ENCODE measurements around the gene TMEM87A. TPM values are rescaled to one million over a fixed set of nuclear protein-coding genes. Genes with fewer than 3 reads are reported as not detected.

TMEM87A gene
- total RNA-seq, 1 donor from 2014 or later: 53.6 TPM

DNA sequence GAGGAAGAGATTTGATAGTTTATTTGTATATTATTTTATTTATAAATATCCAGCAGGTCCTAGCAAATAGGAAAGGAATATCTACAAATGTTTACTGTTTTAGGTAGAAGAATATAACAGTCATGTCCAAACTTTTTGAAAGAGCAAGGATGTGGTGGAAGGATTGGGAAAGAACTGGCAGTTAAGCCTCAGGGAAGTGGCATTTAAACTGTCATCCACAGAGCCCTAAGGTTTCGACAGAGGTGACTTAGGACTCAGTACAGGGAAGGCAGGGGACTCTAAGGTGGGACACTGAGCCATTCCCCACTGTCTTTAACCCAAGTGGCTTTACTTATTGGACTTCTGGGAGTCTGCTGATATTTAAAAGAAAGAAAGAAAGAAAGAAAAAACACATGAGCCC, 11.8 kb upstream of the TMEM87A start:
- Histone ChIP-seq H3K4me3 (ENCODE audit: low read depth, low read length) (no peak overlapping the region), H3K36me3 (ENCODE audit: control insufficient read depth, insufficient read depth, low read length) (no peaks in the 10 kb centered on the region), H3K27me3 (ENCODE audit: control insufficient read depth, insufficient read depth, low read length) (no peaks in the 10 kb centered on the region)
- TF ChIP-seq, protein P1, sequence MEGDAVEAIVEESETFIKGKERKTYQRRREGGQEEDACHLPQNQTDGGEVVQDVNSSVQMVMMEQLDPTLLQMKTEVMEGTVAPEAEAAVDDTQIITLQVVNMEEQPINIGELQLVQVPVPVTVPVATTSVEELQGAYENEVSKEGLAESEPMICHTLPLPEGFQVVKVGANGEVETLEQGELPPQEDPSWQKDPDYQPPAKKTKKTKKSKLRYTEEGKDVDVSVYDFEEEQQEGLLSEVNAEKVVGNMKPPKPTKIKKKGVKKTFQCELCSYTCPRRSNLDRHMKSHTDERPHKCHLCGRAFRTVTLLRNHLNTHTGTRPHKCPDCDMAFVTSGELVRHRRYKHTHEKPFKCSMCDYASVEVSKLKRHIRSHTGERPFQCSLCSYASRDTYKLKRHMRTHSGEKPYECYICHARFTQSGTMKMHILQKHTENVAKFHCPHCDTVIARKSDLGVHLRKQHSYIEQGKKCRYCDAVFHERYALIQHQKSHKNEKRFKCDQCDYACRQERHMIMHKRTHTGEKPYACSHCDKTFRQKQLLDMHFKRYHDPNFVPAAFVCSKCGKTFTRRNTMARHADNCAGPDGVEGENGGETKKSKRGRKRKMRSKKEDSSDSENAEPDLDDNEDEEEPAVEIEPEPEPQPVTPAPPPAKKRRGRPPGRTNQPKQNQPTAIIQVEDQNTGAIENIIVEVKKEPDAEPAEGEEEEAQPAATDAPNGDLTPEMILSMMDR (IDR thresholded peaks at IDR 0.05; ENCODE audit: insufficient read depth, low read length, poor library complexity, severe bottlenecking): no peak
- DNase-seq (ENCODE audit: low read depth): no peak

DNA sequence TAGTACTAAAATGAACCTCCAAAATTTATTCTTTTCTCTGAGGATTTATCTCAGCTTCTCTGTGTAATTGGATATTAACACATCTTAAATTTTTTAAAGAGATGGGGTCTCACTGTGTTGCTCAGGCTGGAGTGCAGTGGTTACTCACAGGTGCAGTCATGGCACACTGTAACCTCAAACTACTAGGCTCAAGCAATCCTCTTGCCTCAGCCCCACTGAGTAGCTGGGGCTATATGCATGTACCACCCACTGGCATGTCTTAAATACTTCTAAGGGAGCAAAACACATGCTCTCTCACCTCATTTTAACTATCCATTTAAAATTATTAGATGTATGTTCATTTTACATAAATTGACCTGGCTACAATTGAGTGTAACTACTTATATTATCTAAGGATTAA, 11.3 kb upstream of the TMEM87A start:
- Histone ChIP-seq H3K27me3 (ENCODE audit: control insufficient read depth, insufficient read depth, low read length) (no peaks in the 10 kb centered on the region), H3K36me3 (ENCODE audit: control insufficient read depth, insufficient read depth, low read length) (no peaks in the 10 kb centered on the region), H3K4me3 (ENCODE audit: low read depth, low read length) (no peak overlapping the region)
- TF ChIP-seq, protein P1 (IDR thresholded peaks at IDR 0.05; ENCODE audit: insufficient read depth, low read length, poor library complexity, severe bottlenecking): no peak
- DNase-seq (ENCODE audit: low read depth): no peak

DNA sequence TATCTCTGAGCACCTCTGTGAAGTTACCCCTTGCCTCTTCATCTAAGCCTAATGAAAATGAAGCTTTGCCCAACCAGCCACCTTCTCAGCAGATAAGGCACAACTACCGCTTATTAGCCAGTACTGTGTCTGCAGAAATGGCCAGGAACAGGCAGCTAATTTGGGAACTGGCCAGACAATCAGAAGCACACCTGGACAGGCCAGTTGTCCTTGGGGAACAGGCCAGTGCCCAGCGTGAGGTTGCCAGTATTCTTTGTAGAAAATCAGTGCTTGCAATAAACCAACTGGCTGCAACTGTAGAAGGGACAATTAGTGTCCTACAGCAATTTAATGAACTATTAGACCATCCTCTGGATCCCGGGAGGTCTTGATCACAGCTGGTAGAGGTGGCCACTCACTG, 10.4 kb upstream of the TMEM87A start:
- H3K36me3 ChIP-seq (ENCODE audit: control insufficient read depth, insufficient read depth, low read length): no peaks in the 10 kb centered on the region
- TF ChIP-seq, protein P1 (IDR thresholded peaks at IDR 0.05; ENCODE audit: insufficient read depth, low read length, poor library complexity, severe bottlenecking): no peak

DNA sequence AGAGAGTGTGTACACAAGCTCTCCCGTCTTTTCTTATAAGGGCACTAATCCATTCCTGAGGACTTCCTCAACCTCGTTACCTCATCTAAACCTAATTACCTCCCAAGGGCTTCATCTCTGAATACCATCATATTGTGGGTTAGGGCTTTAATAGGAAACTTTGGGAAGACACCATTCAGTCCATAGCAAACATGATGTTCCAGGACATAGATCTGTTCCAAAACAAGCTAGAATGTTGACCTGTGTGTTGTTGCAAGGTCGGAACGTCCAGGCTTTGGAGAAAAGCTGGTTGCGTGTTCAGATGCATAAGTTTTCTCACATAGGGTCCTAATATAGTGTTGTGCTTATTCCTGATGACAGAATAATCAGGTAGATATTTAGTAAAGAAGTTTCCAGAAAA, 9.7 kb upstream of the TMEM87A start:
- Histone ChIP-seq H3K36me3 (ENCODE audit: control insufficient read depth, insufficient read depth, low read length) (no peaks in the 10 kb centered on the region), H3K4me3 (ENCODE audit: low read depth, low read length) (no peak overlapping the region), H3K27me3 (ENCODE audit: control insufficient read depth, insufficient read depth, low read length) (no peaks in the 10 kb centered on the region)
- DNase-seq (ENCODE audit: low read depth): no peak
- TF ChIP-seq, protein P1 (IDR thresholded peaks at IDR 0.05; ENCODE audit: insufficient read depth, low read length, poor library complexity, severe bottlenecking): no peak

More for the DNA sequence above, 10.4 kb upstream of the TMEM87A start:
- H3K4me3 ChIP-seq (ENCODE audit: low read depth, low read length): no peak overlapping the region
- DNase-seq (ENCODE audit: low read depth): no peak
- H3K27me3 ChIP-seq (ENCODE audit: control insufficient read depth, insufficient read depth, low read length): no peaks in the 10 kb centered on the region

DNA sequence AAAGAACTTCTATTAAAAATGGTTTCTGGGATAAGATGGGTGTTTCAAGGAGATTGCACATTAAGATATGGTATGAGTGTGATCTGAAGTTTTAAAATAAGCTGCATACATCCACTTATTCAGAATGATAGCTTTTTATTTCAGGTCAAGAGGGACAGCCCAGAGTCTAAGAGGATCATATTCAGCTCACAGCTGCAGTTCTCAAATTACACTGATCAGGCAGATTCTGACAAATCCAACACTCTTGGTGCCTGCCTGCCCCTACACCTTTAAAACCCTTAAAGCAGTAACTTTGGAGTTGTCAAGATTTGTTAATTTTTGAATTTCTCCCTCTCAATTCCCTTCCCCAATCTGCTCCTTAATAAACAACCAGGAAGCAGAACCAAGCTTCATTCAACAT, 9.1 kb upstream of the TMEM87A start:
- Histone ChIP-seq H3K4me3 (ENCODE audit: low read depth, low read length) (no peak overlapping the region), H3K27me3 (ENCODE audit: control insufficient read depth, insufficient read depth, low read length) (no peaks in the 10 kb centered on the region), H3K36me3 (ENCODE audit: control insufficient read depth, insufficient read depth, low read length) (no peaks in the 10 kb centered on the region)
- no peak for DNase-seq (ENCODE audit: low read depth)
- TF ChIP-seq, protein P1 (IDR thresholded peaks at IDR 0.05; ENCODE audit: insufficient read depth, low read length, poor library complexity, severe bottlenecking): no peak

DNA sequence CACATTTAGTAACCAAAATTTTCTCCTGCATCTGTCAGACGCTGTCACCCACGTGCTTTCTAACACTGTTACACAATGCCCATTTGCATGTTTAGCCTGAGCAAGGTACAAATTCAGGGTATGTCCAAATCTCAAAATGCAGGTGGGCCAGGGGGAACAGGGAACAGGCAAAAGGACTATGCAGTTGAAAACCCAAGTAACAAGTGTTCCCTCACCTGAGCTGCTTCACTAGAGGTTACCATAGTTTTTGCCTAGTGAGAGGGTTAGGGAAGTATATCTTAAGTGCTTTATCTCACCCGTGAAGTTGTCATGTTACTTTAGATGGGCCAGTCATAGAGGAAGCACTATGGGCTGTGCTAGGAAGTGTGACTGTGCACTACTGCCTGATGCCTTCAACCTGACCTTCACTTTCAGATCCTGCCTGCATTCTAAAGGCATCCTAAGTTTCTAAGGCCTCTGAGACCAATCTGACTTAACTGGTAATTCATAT, 6.0 kb upstream of the TMEM87A start:
- H3K4me3 ChIP-seq (ENCODE audit: low read depth, low read length): no peak overlapping the region
- TF ChIP-seq, protein P1 (IDR thresholded peaks at IDR 0.05; ENCODE audit: insufficient read depth, low read length, poor library complexity, severe bottlenecking): no peak
- H3K36me3 ChIP-seq (ENCODE audit: control insufficient read depth, insufficient read depth, low read length): no peaks in the 10 kb centered on the region
- DNase-seq (ENCODE audit: low read depth): no peak
- H3K27me3 ChIP-seq (ENCODE audit: control insufficient read depth, insufficient read depth, low read length): no peaks in the 10 kb centered on the region

All from kidney epithelial cell (primary cell).